ENCODE measurements around the gene DCT. TPM values are rescaled to one million over a fixed set of nuclear protein-coding genes. Genes with fewer than 3 reads are reported as not detected.
"Not testable (repeated sequence)": the region's sequence is repeated elsewhere in the genome, so short reads cannot be mapped to it uniquely, and the experiment has no call there.

Gene DCT
- total RNA-seq (under 1 TPM; 0.06 to 0.83 (median 0.23) TPM), polyA plus RNA-seq (under 1 TPM; 0.27 to 0.66 TPM)

DNA sequence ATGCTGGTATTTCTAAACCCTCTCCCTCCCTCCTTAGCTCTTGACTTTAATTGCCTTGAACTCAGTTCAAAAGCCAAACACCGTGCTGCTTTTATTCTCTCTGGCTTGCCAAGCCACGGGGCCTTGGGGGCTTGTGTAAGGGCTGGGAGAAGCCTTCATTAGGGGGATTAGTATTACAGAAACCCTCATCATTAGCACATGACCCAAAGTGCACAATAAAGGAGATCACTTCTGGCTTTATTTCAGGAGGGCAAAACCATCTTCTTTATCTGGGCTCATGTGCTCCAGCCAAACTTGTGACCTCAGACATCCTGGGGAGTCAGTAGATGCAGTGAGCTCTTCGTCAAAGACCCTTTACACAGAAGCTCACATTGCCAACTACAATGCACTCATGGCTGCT, at the start of gene DCT:
Gene DCT, minus strand, starts transcription at position 67 of the 400 bp plus-strand sequence. CDS start 427 bp downstream, outside the sequence.
- Histone ChIP-seq H3K4me1 (no peaks in the 10 kb centered on the region), H3K9me3 (no peaks in the 10 kb centered on the region), H3K27me3 (no peaks in the 10 kb centered on the region), H3K27ac (no peak within 1 kb of the TSS), H3K36me3 (no peaks in the 10 kb centered on the region), H3K4me3 (no peak within 1 kb of the TSS)
- DNase-seq (no peak), ATAC-seq (no peak), FAIRE-seq (no peak)
- WGBS, 2 donors = 42 to 45% methylated on average over 3 of the region's 3 CpGs
- TF ChIP-seq, protein P1, sequence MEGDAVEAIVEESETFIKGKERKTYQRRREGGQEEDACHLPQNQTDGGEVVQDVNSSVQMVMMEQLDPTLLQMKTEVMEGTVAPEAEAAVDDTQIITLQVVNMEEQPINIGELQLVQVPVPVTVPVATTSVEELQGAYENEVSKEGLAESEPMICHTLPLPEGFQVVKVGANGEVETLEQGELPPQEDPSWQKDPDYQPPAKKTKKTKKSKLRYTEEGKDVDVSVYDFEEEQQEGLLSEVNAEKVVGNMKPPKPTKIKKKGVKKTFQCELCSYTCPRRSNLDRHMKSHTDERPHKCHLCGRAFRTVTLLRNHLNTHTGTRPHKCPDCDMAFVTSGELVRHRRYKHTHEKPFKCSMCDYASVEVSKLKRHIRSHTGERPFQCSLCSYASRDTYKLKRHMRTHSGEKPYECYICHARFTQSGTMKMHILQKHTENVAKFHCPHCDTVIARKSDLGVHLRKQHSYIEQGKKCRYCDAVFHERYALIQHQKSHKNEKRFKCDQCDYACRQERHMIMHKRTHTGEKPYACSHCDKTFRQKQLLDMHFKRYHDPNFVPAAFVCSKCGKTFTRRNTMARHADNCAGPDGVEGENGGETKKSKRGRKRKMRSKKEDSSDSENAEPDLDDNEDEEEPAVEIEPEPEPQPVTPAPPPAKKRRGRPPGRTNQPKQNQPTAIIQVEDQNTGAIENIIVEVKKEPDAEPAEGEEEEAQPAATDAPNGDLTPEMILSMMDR (IDR thresholded peaks at IDR 0.05) = no peak
- intact Hi-C loops (cut with DNase I) = no loop called here

DNA sequence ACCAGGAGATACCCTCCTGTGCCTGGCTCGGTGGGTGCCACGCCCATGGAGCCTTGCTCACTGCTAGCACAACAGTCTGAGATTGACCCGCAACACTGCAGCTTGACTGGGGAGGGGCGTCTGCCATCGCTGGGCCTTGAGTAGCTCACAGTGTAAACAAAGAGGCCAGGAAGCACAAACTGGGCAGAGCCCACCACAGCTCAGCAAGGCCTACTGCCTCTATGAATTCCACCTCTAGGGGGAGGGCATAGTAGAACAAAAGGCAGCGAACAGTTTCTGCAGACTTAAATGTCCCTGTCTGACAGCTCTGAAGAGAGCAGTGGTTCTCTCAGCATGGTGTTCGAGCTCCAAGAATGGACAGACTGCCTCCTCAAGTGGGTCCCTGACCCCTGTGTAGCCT, 47.5 kb upstream of the DCT start:
- DNase-seq; H3K4me1 ChIP-seq; H3K27me3 ChIP-seq; H3K4me3 ChIP-seq; intact Hi-C loops (cut with DNase I); H3K9me3 ChIP-seq; H3K36me3 ChIP-seq; ATAC-seq; H3K27ac ChIP-seq; FAIRE-seq: not testable (repeated sequence)
- WGBS, 2 donors = 58 to 66% methylated on average over 7 of the region's 7 CpGs

DNA sequence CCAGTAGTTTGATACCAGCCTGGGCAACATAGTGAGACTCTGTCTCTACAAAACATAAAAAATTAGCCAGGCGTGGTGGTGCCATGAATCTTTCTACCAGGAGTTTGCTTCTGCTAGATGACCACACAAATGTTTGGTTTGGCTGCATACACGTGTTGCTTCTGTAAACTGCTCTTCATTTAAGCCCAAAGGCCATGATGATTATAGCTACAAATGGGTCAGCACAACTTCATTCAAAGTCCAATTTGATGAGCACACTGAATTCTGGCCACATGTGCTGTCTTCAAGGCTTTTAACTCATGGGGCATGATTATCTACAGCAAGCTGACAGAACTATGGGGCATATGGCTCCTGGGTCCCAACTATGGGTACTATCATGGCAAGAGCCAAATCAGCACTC, 46.3 kb upstream of the DCT start:
- H3K4me1 ChIP-seq = no peaks in the 10 kb centered on the region
- H3K4me3 ChIP-seq = no peak overlapping the region
- H3K36me3 ChIP-seq = no peaks in the 10 kb centered on the region
- DNase-seq (no peak), ATAC-seq (no peak), FAIRE-seq (no peak)
- no peaks in the 10 kb centered on the region for H3K27me3 ChIP-seq
- H3K27ac ChIP-seq = no peak overlapping the region
- 91 to 96% methylated on average over 2 of the region's 2 CpGs for WGBS, 2 donors
- H3K9me3 ChIP-seq = no peaks in the 10 kb centered on the region
- intact Hi-C loops (cut with DNase I) = no loop called here
- TF ChIP-seq, protein P1 (IDR thresholded peaks at IDR 0.05) = no peak

DNA sequence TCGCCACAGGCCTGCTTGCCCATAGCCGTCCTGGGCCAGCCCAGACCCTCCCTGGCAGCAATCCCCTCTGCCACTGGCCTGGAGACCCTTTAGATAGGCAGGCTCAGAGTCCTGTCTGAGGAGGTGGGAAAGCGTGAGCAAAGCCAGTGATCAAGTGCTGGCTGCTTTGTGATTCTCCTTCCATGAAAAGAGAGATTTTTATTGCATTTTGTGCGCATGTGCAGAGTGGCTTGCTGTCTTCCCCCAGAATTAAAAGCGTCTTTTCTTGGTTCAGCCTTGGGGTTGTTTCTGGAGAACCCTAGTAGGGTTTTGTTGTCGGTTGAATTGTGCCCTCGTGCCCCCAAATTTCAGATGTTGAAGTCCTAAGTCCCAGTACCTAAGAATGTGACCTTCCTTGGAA, 44.9 kb upstream of the DCT start:
- Histone ChIP-seq H3K36me3 (no peaks in the 10 kb centered on the region), H3K27me3 (no peaks in the 10 kb centered on the region), H3K27ac (no peak overlapping the region), H3K9me3 (no peaks in the 10 kb centered on the region), H3K4me3 (no peak overlapping the region), H3K4me1 (no peaks in the 10 kb centered on the region)
- intact Hi-C loops (cut with DNase I) = no loop called here
- ATAC-seq = no peak
- TF ChIP-seq, protein P1 (IDR thresholded peaks at IDR 0.05) = no peak
- no peak for FAIRE-seq
- WGBS, 2 donors = 81 to 82% methylated on average over 7 of the region's 7 CpGs
- no peak for DNase-seq

DNA sequence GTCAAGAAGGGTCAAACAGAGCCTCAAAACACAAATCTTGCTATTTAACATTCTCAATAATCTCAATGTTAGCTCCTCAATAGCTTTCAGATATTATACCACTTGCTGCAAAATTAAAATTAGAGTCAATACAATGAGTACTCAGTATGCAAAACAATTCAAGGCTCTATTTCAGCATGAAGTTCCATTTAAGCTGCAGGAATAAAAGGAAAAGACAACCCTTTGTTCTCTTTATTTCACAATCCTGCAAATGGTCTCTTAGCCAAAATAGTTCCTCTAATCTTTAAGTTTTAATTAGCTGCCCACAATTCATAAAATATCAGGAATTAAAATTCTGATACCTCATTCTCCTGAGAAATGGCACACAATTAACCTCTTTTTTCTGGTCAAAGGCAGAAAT, 40.5 kb upstream of the DCT start:
- no peak overlapping the region for H3K27ac ChIP-seq
- no peak overlapping the region for H3K4me3 ChIP-seq
- no peak for FAIRE-seq
- intact Hi-C loops (cut with DNase I) = no loop called here
- TF ChIP-seq, protein P1 (IDR thresholded peaks at IDR 0.05) = no peak
- DNase-seq = no peak
- no peaks in the 10 kb centered on the region for H3K9me3 ChIP-seq
- no peaks in the 10 kb centered on the region for H3K36me3 ChIP-seq
- ATAC-seq = no peak
- no peaks in the 10 kb centered on the region for H3K4me1 ChIP-seq
- no peaks in the 10 kb centered on the region for H3K27me3 ChIP-seq

DNA sequence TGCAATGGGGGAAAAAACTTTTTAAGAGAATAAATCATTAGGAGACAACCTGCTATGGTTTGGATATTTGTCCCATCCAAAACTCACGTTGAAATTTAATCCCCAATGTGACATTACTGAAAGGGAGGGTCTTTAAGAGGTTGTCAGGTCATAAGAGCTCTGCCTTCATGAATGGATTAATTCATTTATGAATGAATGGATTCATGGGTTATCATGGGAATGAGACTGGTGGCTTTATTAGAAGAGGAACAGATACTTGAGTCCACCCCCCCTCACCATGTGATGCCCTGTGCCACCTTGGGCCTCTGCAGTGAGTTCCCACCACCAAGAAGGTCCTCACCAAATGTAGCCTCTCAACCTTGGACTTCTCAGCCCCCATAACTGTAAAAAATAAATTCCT, 37.0 kb upstream of the DCT start:
- TF ChIP-seq, protein P1 (IDR thresholded peaks at IDR 0.05) = no peak
- Histone ChIP-seq H3K4me3 (no peak overlapping the region), H3K4me1 (no peaks in the 10 kb centered on the region), H3K36me3 (no peaks in the 10 kb centered on the region), H3K27ac (no peak overlapping the region), H3K27me3 (no peaks in the 10 kb centered on the region), H3K9me3 (no peaks in the 10 kb centered on the region)
- DNase-seq (no peak), FAIRE-seq (no peak), ATAC-seq (no peak)
- 53 to 69% methylated on average over 1 of the region's 1 CpG for WGBS, 2 donors
- intact Hi-C loops (cut with DNase I) = no loop called here
